HG02973 (cell line): Measurements from ENCODE around the gene CENPU.
"Not testable (repeated sequence)": the region's sequence is repeated elsewhere in the genome, so short reads cannot be mapped to it uniquely, and the experiment has no call there.

Experiments used
- ATAC-seq: cut with Tn5 transposase; IDR thresholded peaks from one replicate; pipeline ENCODE4 v1.9.1; 2021; ENCODE audit warnings: moderate library complexity; ENCODE audit not compliant: unreplicated experiment

The CENPU gene, protein sequence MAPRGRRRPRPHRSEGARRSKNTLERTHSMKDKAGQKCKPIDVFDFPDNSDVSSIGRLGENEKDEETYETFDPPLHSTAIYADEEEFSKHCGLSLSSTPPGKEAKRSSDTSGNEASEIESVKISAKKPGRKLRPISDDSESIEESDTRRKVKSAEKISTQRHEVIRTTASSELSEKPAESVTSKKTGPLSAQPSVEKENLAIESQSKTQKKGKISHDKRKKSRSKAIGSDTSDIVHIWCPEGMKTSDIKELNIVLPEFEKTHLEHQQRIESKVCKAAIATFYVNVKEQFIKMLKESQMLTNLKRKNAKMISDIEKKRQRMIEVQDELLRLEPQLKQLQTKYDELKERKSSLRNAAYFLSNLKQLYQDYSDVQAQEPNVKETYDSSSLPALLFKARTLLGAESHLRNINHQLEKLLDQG

GRCh38 chr4:184733654-184734524 lies at the start of gene CENPU:
Gene CENPU, minus strand, starts transcription at chr4:184734096. Its CDS starts 34 bp downstream, at chr4:184734062.
- ATAC-seq, result peak; percentile 87

DNA sequence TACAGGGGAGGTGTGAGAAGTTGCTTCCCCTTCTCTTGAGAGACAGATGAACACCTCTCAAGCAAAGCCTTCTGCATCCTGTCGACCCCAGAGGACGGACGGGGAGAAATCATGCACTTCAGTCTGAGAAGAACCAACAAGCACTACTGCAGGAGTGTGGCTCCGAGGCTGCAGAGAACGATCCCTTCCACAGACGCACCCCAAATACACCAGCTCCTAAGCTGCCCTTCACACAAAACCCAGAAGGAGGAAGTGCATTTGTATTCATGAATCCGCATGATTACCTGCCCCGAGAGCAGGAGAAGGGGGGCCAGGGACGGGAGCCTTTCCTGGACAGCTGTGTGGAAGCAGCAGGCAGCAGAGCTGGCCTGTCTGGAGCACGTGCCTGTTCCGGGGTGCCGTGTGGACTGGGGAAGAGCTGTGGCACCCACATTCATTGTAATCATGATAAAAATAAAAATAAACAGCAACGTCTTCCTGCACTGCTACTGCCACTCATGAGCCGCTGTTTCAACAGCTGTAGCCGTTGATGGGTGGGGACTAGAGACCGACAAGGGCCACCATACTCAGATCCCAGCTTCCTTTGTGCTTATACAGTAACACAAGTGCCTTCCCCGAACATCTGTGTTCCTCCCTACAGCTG lies 49.0 kb upstream of the CENPU start:
- ATAC-seq, result no peak

- ATAC-seq, result not testable (repeated sequence)
Observed at GRCh38 chr4:184779160-184779559, 45.3 kb upstream of the CENPU start.

GRCh38 chr4:184778325-184778724 lies 44.4 kb upstream of the CENPU start:
- no peak for ATAC-seq

- no peak for ATAC-seq
Observed at GRCh38 chr4:184776821-184777220, 42.9 kb upstream of the CENPU start.

- ATAC-seq, result no peak
Observed at GRCh38 chr4:184775854-184776555, 42.1 kb upstream of the CENPU start.

- ATAC-seq, result no peak
Observed at GRCh38 chr4:184774152-184774551, 40.3 kb upstream of the CENPU start.

DNA sequence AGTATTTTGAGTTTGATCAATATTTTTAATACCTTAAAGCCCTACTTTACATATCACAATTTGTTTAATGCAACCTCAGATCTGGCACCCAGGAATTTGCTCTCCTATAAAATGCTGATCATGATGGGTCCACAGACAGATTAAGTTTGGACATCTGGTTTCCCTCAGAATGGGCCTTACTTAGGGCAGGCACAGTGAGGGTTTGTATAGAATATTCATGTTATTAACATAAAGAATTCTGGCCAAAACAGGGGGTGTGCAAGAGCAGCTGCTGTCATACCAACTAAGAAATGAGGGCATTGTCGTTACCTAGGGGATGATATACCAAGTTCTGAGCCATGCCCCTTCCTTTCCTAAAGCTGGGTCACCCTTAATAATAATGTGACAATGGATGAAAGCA lies 37.5 kb upstream of the CENPU start:
- ATAC-seq, result no peak

- ATAC-seq, result no peak
Observed at GRCh38 chr4:184769141-184769765, 35.4 kb upstream of the CENPU start.

- no peak for ATAC-seq
Observed at GRCh38 chr4:184768296-184768695, 34.4 kb upstream of the CENPU start.

DNA sequence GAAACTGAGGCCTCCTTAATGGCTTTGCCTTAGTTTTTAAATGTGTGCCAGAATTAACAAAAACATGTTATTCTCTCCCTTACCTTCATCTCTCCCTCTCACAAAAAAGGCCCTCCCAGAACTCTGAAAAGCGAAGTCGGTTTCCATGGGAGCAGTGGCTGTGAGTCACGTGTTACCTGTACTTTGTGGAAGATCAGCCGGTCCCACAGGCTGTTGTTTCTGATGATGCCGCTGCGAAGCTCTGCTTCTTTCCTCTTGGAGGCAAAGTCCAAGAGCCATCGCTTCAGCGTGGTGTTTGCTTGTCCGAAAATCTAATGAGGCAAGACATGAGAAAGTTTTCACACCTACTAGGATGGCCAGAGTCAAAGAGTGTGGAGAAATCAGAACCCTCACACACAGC lies 32.5 kb upstream of the CENPU start:
- ATAC-seq, result no peak

DNA sequence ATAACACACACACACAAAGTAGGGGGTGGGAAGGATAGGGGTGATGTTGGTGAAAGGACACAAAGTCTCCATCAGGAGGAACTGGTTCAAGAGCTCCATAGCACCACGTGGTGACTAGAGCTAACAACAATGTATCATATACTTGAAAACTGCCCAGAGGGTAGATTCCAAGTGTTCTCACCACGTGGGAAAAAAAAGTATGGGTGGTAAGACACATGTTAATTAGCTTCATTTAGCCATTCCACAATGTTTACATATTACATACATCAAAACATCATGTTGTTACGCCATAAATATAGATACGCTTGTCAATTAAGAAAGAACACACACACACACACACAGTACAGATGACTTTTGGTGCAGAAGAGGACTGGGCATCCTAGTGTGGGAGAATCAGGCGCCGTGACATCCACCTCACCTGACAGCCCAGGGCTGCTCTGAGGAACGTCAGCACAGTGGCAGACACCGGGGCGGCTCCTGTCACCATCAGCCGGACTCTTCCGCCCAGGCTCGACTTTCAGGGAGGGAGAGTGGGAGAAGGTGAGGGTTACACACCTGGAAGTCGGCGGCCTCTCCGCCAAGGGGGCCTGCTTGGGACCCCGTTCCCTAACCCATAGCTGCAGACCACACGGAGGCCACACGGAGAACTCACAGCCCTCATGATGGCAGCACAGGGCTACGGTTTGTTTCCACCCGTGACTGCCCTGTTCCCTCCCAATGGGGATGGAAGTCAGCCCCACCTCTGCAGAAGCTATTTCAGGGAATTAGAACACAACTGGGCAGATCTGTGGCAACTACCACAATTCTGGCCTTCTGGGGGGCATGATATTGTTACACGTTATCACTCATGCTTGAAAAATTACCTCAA lies 31.8 kb upstream of the CENPU start:
- no peak for ATAC-seq

DNA sequence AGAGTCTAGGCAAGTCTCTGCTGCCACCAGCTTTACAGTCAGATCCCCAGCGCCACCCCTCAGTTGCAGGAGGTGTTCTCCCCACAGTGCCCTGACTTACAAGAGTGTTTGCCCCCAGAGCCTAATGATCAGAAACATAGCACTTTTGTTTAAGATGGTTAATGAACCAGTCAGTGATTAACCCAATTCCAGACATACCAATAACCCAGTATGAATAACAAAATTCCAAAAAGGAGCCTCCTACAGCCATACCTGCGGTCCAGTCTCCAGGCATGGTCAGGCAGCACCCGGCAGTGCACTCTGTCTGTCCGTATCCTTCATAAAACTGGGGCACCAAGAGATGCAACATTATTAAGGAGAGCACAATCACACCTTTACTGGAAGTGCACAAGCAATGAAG lies 30.7 kb upstream of the CENPU start:
- no peak for ATAC-seq

DNA sequence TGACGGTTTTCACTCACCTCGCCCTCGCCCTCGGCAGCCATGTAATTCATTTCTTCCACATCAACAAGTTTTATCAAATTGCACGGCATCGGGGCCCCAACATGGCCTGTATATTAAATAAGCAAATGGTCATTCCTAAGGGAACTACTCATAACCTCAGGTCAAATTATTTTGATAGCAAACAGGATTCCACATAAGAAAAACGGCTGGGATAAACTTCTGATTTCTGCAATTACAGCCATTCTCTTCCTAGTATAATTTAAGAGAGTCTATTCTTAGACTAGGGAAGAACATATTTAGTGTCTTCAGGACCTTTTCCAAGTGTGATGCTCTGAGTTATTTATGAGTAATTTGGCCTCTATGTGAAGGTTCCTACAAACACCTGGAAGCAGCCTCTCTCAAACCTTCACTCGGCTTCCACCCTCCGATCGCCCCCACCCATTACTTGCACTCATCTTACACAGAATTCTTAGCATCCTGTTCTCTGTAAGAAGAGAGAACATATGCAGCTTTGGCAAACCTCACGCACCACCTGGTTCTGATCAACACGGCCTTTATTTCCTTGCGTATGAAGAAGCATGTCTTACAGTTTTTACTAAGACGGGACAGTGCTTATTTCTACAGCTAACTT lies 29.4 kb upstream of the CENPU start:
- no peak for ATAC-seq

DNA sequence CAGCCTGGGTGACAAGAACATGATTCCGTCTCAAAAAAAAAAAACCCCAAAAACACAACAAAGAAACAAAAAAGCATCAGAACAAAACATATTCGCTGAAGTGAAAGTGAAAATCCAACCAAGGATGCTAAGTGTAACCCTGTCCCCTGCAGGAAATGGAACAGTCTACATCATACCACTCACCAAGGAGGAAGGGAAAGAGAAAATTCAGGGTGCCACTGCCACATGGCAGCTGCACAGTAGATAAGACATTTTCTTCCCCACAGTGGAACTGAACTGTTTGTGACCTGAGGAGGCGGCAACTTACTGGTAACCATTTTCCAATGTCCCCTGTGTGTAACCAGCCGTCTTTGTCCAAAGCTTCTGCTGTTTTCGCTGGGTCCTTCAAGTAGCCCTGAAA lies 28.2 kb upstream of the CENPU start:
- peak; percentile 95 for ATAC-seq

GRCh38 chr4:184760681-184761080 lies 26.8 kb upstream of the CENPU start:
- no peak for ATAC-seq

DNA sequence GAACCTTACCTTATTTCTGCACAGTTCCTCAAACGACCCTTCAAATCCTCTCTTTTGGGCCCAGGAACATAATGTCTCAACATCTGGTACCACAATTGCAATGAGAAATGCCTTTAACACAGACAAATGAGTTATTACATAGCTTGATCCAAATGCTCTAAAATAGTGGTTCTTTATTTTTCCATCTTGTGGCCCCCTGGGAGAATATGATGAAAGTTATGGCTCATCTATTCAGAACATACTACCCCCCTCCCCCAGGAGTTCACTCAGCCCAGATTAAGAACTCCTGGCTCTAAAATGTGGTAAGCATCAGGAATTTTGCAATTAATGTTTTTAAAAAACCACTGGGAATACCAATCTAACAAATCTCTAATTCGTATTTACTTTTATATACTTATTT lies 23.9 kb upstream of the CENPU start:
- no peak for ATAC-seq

GRCh38 chr4:184756399-184756798 lies 22.5 kb upstream of the CENPU start:
- ATAC-seq, result no peak

DNA sequence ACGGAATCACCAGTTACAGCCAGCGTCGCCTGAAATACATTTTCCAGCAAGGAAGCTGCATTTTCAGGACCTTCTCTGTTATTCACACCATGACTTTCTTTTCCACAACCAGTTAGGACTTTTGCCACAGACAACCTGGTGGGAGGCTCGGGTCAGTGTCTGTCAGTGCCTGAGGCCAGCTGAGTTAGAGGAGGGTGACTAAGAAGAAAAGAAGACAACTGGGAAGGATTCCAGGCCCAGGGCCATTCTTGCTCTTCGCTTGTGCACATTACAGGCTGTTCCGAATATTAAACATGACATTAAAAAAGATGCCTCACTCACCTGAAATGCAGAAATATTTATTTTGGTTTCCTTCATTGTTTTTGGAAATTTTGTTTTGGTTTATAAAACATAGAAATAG lies 21.4 kb upstream of the CENPU start:
- no peak for ATAC-seq
